ENCODE measurements around the gene EDAR. TPM values are rescaled to one million over a fixed set of nuclear protein-coding genes. Genes with fewer than 3 reads are reported as not detected.

Gene EDAR
- total RNA-seq, 6 experiments from 2014 or later = 0.06 to 1.6 (median 0.28) TPM

DNA sequence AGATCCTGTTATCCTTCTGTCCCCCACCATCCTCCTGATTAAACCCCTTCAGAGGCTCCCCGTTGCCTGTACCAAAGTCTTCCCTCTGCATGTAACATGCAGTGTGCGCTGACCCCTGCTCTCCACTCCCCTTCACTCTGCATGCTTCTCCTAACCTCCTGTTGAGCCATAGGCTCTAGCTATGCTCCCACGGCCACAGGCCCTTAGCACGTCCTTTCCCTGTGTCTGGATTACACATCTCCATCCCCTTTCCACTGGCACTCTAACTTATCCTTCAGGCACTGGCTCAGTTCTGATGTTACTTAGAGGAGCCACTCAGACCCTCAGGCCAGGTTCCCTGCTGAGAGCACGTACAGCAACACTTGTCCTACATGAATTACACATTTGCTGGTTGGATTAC is 29.4 kb upstream of the EDAR start:
- intact Hi-C loops (cut with DNase I) = no loop called here
- DNase-seq (peak in 1 of 3 donors; percentile 18), ATAC-seq (no peak)
- H3K36me3 ChIP-seq = no peaks in the 10 kb centered on the region
- no peak overlapping the region for H3K4me3 ChIP-seq
- 84% methylated on average over 5 of the region's 5 CpGs for WGBS (ENCODE audit: insufficient coverage, low coverage, low lambda C conversion rate, missing lambda C conversion rate)
- H3K4me1 ChIP-seq = peaks cover 0 to 37% (median 5%) of the 10 kb centered on the region in 4 donors
- H3K27ac ChIP-seq = no peak overlapping the region
- H3K9me3 ChIP-seq = no peaks in the 10 kb centered on the region
- no peaks in the 10 kb centered on the region for H3K27me3 ChIP-seq
- TF ChIP-seq POLR2A (IDR thresholded peaks at IDR 0.05) (no peak), CTCF (IDR thresholded peaks at IDR 0.05) (no peak)

DNA sequence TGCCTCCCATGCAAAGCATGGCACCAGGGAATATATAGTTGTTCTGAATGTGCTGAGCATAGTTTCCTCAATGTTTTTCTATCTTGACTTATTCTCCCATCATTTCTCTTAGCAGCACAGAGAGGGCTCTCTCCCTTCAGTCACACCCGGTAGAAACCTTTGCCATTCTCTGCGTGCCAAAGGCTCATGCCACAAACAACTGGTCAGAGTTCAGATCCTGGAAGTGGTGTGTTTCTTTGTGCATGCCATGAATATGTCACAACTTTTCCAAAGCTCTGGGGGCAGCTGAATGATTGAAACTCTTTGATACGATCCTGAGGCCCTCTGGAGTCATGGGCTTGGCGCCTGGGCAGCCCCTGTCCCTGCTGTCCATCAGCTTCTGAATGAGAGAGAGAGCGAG is 28.0 kb upstream of the EDAR start:
- Histone ChIP-seq H3K27ac (peak overlapping the region in 2 of 3 donors; percentile 41 to 66), H3K27me3 (no peaks in the 10 kb centered on the region), H3K9me3 (no peaks in the 10 kb centered on the region), H3K36me3 (no peaks in the 10 kb centered on the region), H3K4me3 (no peak overlapping the region), H3K4me1 (peaks cover 0 to 33% (median 5%) of the 10 kb centered on the region in 4 donors)
- intact Hi-C loops (cut with DNase I) = no loop called here
- WGBS (ENCODE audit: insufficient coverage, low coverage, low lambda C conversion rate, missing lambda C conversion rate) = 48% methylated on average over 4 of the region's 5 CpGs
- ATAC-seq = peak; percentile 63 to 66 (median 63)
- peak in 1 of 3 donors; percentile 75 for DNase-seq
- TF ChIP-seq POLR2A (IDR thresholded peaks at IDR 0.05) = no peak
- TF ChIP-seq CTCF (IDR thresholded peaks at IDR 0.05) = no peak

- ATAC-seq (no peak), DNase-seq (no peak)
- H3K4me3 ChIP-seq = no peak overlapping the region
- peaks cover 0 to 28% (median 5%) of the 10 kb centered on the region in 4 donors for H3K4me1 ChIP-seq
- no peak for TF ChIP-seq CTCF (IDR thresholded peaks at IDR 0.05)
- no peak for TF ChIP-seq POLR2A (IDR thresholded peaks at IDR 0.05)
- no peak overlapping the region for H3K27ac ChIP-seq
- no peaks in the 10 kb centered on the region for H3K36me3 ChIP-seq
- no peaks in the 10 kb centered on the region for H3K9me3 ChIP-seq
- intact Hi-C loops (cut with DNase I) = no loop called here
- WGBS (ENCODE audit: insufficient coverage, low coverage, low lambda C conversion rate, missing lambda C conversion rate) = 88% methylated on average over 10 of the region's 11 CpGs
- H3K27me3 ChIP-seq = no peaks in the 10 kb centered on the region
Measured at GRCh38 chr2:109016376-109016775, 27.4 kb upstream of the EDAR start.

GRCh38 chr2:109014476-109014875 is 25.5 kb upstream of the EDAR start:
- no peak overlapping the region for H3K27ac ChIP-seq
- no peak for TF ChIP-seq CTCF (IDR thresholded peaks at IDR 0.05)
- no peak for TF ChIP-seq POLR2A (IDR thresholded peaks at IDR 0.05)

GRCh38 chr2:109013051-109013450 is 24.0 kb upstream of the EDAR start:
- Histone ChIP-seq H3K27me3 (no peaks in the 10 kb centered on the region), H3K9me3 (no peaks in the 10 kb centered on the region), H3K4me3 (no peak overlapping the region), H3K27ac (no peak overlapping the region), H3K4me1 (peaks cover 0 to 13% (median 0%) of the 10 kb centered on the region in 4 donors), H3K36me3 (no peaks in the 10 kb centered on the region)
- DNase-seq = no peak
- no peak for ATAC-seq
- TF ChIP-seq CTCF (IDR thresholded peaks at IDR 0.05) (no peak), POLR2A (IDR thresholded peaks at IDR 0.05) (no peak)
- WGBS (ENCODE audit: insufficient coverage, low coverage, low lambda C conversion rate, missing lambda C conversion rate) = 75% methylated on average over 2 of the region's 5 CpGs
- intact Hi-C loops (cut with DNase I) = no loop called here

More at GRCh38 chr2:109014476-109014875, 25.5 kb upstream of the EDAR start:
- no peaks in the 10 kb centered on the region for H3K36me3 ChIP-seq
- ATAC-seq (peak in 1 of 4 donors; percentile 6), DNase-seq (no peak)
- H3K4me1 ChIP-seq = peaks cover 0 to 13% (median 0%) of the 10 kb centered on the region in 4 donors
- 95% methylated on average over 3 of the region's 8 CpGs for WGBS (ENCODE audit: insufficient coverage, low coverage, low lambda C conversion rate, missing lambda C conversion rate)
- intact Hi-C loops (cut with DNase I) = no loop called here
- no peaks in the 10 kb centered on the region for H3K9me3 ChIP-seq
- no peak overlapping the region for H3K4me3 ChIP-seq
- no peaks in the 10 kb centered on the region for H3K27me3 ChIP-seq
